Tibial nerve (tissue), 4 donors: ENCODE measurements around the gene RPA1.

Experiments used
- CTCF ChIP-seq, 5 experiments: fragments of 200-600 bp in 3 of 5; fragments of 450-650 bp in 2 of 5; sonication (generic) in 3 of 5; IDR thresholded peaks; one replicate each; pipeline ENCODE4 v1.5.1; 2016 to 2019; ENCODE audit warnings: antibody characterized with exemption in 5 of 5, mild to moderate bottlenecking in 3 of 5, moderate library complexity in 2 of 5
- EP300 ChIP-seq, 2 donors: sonication (generic); formaldehyde crosslinking; IDR thresholded peaks; one replicate each; pipeline ENCODE4 v1.6.1; 2017; ENCODE audit warnings: antibody characterized with exemption in 2 of 2, mild to moderate bottlenecking in 1 of 2

- no peak for TF ChIP-seq CTCF (IDR thresholded peaks at IDR 0.05)
- no peak for TF ChIP-seq EP300 (IDR thresholded peaks at IDR 0.05)
These were observed 21.9 kb upstream of the RPA1 start for GRCh38 chr17:1807890-1808289.
